LHCN-M2 (cell line): ENCODE measurements around the gene OR5AK2. TPM values are rescaled to one million over a fixed set of nuclear protein-coding genes. Genes with fewer than 3 reads are reported as not detected.
A peak's percentile ranks its signal among the peaks of the same experiment; 100 is the strongest.
"Not testable (repeated sequence)": the region's sequence is repeated elsewhere in the genome, so short reads cannot be mapped to it uniquely, and the experiment has no call there.

ENCODE experiments used
- DNase-seq: peaks from one replicate; pipeline ENCODE4 v3.0.0-alpha.2; 2012; ENCODE audit warnings: low read depth
- polyA plus RNA-seq: library from polyadenylated mRNA; unstranded; fragments of >200 nt; gene quantifications from one replicate; pipeline ENCODE4 v1.2.1, GENCODE V29; 2012; ENCODE audit warnings: missing spikeins
- total RNA-seq: library from RNA; depleted of rRNA; stranded (reverse); fragments of >200 nt; gene quantifications from 2 replicates; pipeline ENCODE4 v1.2.3, GENCODE V29; 2014; rRNA removed

OR5AK2 gene
- not detected in 2 replicates for total RNA-seq
- polyA plus RNA-seq, result not detected

- no peak for DNase-seq
Measured at GRCh38 chr11:56988614-56989013, at the start of gene OR5AK2. Gene OR5AK2 (plus strand): TSS chr11:56988914. CDS start chr11:56988914, 0 bp downstream.

GRCh38 chr11:56945526-56945925, 43.2 kb upstream of the OR5AK2 start:
- DNase-seq, result not testable (repeated sequence)

- no peak for DNase-seq
Measured at GRCh38 chr11:56948991-56949515, 39.7 kb upstream of the OR5AK2 start.

- DNase-seq, result no peak
Measured at GRCh38 chr11:56950510-56950909, 38.2 kb upstream of the OR5AK2 start.

- not testable (repeated sequence) for DNase-seq
Measured at GRCh38 chr11:56953907-56954306, 34.8 kb upstream of the OR5AK2 start.

GRCh38 chr11:56961609-56962008, 27.1 kb upstream of the OR5AK2 start:
- DNase-seq, result no peak

- no peak for DNase-seq
Measured at GRCh38 chr11:56967726-56968125, 21.0 kb upstream of the OR5AK2 start.

- DNase-seq, result no peak
Measured at GRCh38 chr11:56968524-56968923, 20.2 kb upstream of the OR5AK2 start.

GRCh38 chr11:56977314-56977713, 11.4 kb upstream of the OR5AK2 start:
- DNase-seq, result no peak

- DNase-seq, result no peak
Measured at GRCh38 chr11:56990702-56991101, 2.0 kb downstream of the OR5AK2 start.

- no peak for DNase-seq
Measured at GRCh38 chr11:56994532-56994931, 5.8 kb downstream of the OR5AK2 start.

- peak; percentile 3 for DNase-seq
Measured at GRCh38 chr11:57001674-57002401, 13.1 kb downstream of the OR5AK2 start.

- no peak for DNase-seq
Measured at GRCh38 chr11:57008373-57008772, 19.7 kb downstream of the OR5AK2 start.

GRCh38 chr11:57015679-57016078, 27.0 kb downstream of the OR5AK2 start:
- DNase-seq, result no peak

GRCh38 chr11:57031556-57031955, 42.8 kb downstream of the OR5AK2 start:
- no peak for DNase-seq

Other genes with a start within 250 kb of the OR5AK2 start
- gene OR9G4, start 240.2 kb upstream of the OR5AK2 start, total RNA-seq, result not detected in 2 replicates
- not detected in 2 replicates for gene LRRC55, start 193.0 kb downstream of the OR5AK2 start, total RNA-seq
- 0.11 TPM in 1 of 2 replicates, not detected in the other for gene APLNR, start 248.3 kb downstream of the OR5AK2 start, total RNA-seq